GM18867 (cell line): Measurements from ENCODE around the gene BUB1B.

Experiments used
- ATAC-seq: cut with Tn5 transposase; IDR thresholded peaks from one replicate; pipeline ENCODE4 v1.9.1; 2021; ENCODE audit warnings: mild to moderate bottlenecking, moderate library complexity; ENCODE audit not compliant: unreplicated experiment

BUB1B gene

GRCh38 chr15:40239693-40240618, 79.1 kb downstream of the BUB1B start:
- no peak for ATAC-seq

- ATAC-seq = no peak
These were observed 79.9 kb downstream of the BUB1B start for GRCh38 chr15:40240619-40241221.

GRCh38 chr15:40241269-40242212, 80.7 kb downstream of the BUB1B start:
- no peak for ATAC-seq

- no peak for ATAC-seq
These were observed 81.3 kb downstream of the BUB1B start for GRCh38 chr15:40242213-40242599.

GRCh38 chr15:40242601-40243000, 81.7 kb downstream of the BUB1B start:
- ATAC-seq = no peak

GRCh38 chr15:40243126-40243810, 82.4 kb downstream of the BUB1B start:
- no peak for ATAC-seq

- ATAC-seq = no peak
These were observed 84.2 kb downstream of the BUB1B start for GRCh38 chr15:40244961-40245523.

GRCh38 chr15:40245666-40246450, 85.0 kb downstream of the BUB1B start:
- no peak for ATAC-seq

- ATAC-seq = no peak
These were observed 85.8 kb downstream of the BUB1B start for GRCh38 chr15:40246496-40247280.

- no peak for ATAC-seq
These were observed 86.6 kb downstream of the BUB1B start for GRCh38 chr15:40247406-40247971.

GRCh38 chr15:40248006-40248783, 87.3 kb downstream of the BUB1B start:
- ATAC-seq = no peak

- no peak for ATAC-seq
These were observed 88.8 kb downstream of the BUB1B start for GRCh38 chr15:40249477-40250303.

GRCh38 chr15:40250304-40250656, 89.4 kb downstream of the BUB1B start:
- no peak for ATAC-seq

- ATAC-seq = no peak
These were observed 90.1 kb downstream of the BUB1B start for GRCh38 chr15:40250771-40251483.

GRCh38 chr15:40251486-40252140, 90.7 kb downstream of the BUB1B start:
- ATAC-seq = no peak

- ATAC-seq = no peak
These were observed 91.2 kb downstream of the BUB1B start for GRCh38 chr15:40252141-40252437.
